ENCODE results near the gene FABP7. TPM values are rescaled to one million over a fixed set of nuclear protein-coding genes. Genes with fewer than 3 reads are reported as not detected.

The FABP7 gene
- total RNA-seq, 1 donor from 2014 or later: not detected

DNA sequence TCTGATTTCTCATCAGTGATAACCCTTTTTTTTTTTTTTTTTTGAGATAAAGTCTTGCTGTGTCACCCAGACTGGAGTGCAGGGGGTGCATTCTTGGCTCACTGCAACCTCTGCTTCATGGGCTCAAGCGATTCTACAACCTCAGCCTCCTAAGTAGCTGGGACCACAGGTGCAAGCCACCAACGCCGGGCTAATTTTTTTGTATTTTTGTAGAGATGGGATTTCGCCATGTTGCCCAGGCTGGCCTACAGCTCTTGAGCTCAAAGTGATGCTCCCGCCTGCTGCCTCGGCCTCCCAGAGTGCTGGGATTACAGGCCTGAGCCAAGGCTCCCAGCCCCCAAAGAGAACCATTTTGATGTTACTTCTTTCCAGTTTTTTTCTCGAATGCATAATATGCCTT is 2.2 kb downstream of the FABP7 start:
- no peak for DNase-seq (ENCODE audit: extremely low spot score, unreplicated experiment)
- H3K27ac Mint-ChIP-seq (ENCODE audit: unreplicated experiment): no peak overlapping the region
- H3K4me1 Mint-ChIP-seq (ENCODE audit: unreplicated experiment): no peaks in the 10 kb centered on the region
- no peak overlapping the region for H3K4me3 Mint-ChIP-seq (ENCODE audit: unreplicated experiment)
- H3K9me3 Mint-ChIP-seq (ENCODE audit: unreplicated experiment): no peaks in the 10 kb centered on the region
- peaks cover 63% of the 10 kb centered on the region for H3K27me3 Mint-ChIP-seq (ENCODE audit: unreplicated experiment)
- no peaks in the 10 kb centered on the region for H3K36me3 Mint-ChIP-seq (ENCODE audit: unreplicated experiment)
- TF ChIP-seq, protein P1, sequence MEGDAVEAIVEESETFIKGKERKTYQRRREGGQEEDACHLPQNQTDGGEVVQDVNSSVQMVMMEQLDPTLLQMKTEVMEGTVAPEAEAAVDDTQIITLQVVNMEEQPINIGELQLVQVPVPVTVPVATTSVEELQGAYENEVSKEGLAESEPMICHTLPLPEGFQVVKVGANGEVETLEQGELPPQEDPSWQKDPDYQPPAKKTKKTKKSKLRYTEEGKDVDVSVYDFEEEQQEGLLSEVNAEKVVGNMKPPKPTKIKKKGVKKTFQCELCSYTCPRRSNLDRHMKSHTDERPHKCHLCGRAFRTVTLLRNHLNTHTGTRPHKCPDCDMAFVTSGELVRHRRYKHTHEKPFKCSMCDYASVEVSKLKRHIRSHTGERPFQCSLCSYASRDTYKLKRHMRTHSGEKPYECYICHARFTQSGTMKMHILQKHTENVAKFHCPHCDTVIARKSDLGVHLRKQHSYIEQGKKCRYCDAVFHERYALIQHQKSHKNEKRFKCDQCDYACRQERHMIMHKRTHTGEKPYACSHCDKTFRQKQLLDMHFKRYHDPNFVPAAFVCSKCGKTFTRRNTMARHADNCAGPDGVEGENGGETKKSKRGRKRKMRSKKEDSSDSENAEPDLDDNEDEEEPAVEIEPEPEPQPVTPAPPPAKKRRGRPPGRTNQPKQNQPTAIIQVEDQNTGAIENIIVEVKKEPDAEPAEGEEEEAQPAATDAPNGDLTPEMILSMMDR (IDR thresholded peaks at IDR 0.05): no peak

DNA sequence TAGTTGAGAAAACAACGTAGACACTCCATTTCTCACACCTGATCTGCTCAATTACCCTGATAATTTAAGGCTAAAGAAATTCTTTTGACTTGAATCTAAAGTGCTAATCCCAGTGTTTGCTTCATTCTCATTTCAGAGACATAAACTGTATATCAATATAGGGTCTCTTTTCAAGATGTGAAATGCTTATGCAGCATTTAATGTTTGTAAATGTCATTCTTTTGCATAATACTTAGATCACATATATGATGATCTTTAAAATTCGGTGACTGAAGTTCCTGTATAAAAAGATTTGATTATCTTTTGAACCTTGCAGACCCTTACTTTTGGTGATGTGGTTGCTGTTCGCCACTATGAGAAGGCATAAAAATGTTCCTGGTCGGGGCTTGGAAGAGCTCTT is 3.9 kb downstream of the FABP7 start:
- Mint-ChIP-seq H3K36me3 (ENCODE audit: unreplicated experiment) (no peaks in the 10 kb centered on the region), H3K4me3 (ENCODE audit: unreplicated experiment) (no peak overlapping the region), H3K27me3 (ENCODE audit: unreplicated experiment) (peaks cover 66% of the 10 kb centered on the region), H3K4me1 (ENCODE audit: unreplicated experiment) (peaks cover 9% of the 10 kb centered on the region), H3K27ac (ENCODE audit: unreplicated experiment) (no peak overlapping the region), H3K9me3 (ENCODE audit: unreplicated experiment) (no peaks in the 10 kb centered on the region)
- TF ChIP-seq, protein P1 (IDR thresholded peaks at IDR 0.05): no peak
- DNase-seq (ENCODE audit: extremely low spot score, unreplicated experiment): no peak

DNA sequence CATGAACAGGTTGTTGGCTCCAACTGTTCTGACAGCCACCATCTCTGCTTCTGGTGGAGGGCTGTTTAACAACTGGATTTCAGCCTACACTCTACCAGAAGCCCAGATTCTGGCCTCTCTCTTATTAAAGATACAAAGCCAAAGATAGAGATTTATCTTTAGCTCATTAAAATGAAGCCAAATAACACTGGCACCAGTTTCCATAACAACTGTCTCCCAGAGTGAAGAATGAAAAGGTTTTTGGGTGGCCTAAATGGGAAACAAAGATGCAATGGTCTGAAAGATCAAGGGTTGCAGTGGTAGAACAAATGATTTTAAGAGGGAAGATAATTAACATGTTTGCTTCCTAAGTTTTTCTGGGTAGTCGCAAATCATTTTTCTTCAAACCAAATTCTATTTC is 6.4 kb downstream of the FABP7 start:
- Mint-ChIP-seq H3K9me3 (ENCODE audit: unreplicated experiment) (no peaks in the 10 kb centered on the region), H3K4me3 (ENCODE audit: unreplicated experiment) (no peak overlapping the region), H3K4me1 (ENCODE audit: unreplicated experiment) (peaks cover 23% of the 10 kb centered on the region), H3K27ac (ENCODE audit: unreplicated experiment) (no peak overlapping the region), H3K27me3 (ENCODE audit: unreplicated experiment) (peaks cover 44% of the 10 kb centered on the region), H3K36me3 (ENCODE audit: unreplicated experiment) (no peaks in the 10 kb centered on the region)
- TF ChIP-seq, protein P1 (IDR thresholded peaks at IDR 0.05): no peak
- DNase-seq (ENCODE audit: extremely low spot score, unreplicated experiment): no peak

DNA sequence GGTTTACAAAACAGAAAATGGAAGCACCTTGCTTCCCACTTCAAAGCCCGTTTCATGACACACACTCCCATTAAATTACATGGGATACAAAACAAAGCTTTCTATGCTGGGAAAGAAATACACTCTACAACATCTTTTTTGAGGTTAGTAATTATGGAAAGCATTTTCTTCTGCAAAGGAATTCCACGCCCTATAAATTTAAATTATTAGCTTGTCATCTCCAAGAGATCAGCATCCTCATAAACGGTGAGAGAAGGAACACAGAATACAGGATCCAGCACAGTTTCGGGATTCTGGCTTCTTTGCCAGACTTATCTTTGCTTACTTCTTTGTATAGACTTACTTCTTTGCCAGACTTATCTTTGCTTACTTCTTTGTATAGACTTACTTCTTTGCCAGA is 8.2 kb downstream of the FABP7 start:
- Mint-ChIP-seq H3K36me3 (ENCODE audit: unreplicated experiment) (no peaks in the 10 kb centered on the region), H3K9me3 (ENCODE audit: unreplicated experiment) (no peaks in the 10 kb centered on the region), H3K27me3 (ENCODE audit: unreplicated experiment) (peaks cover 30% of the 10 kb centered on the region), H3K4me1 (ENCODE audit: unreplicated experiment) (peaks cover 27% of the 10 kb centered on the region), H3K4me3 (ENCODE audit: unreplicated experiment) (no peak overlapping the region), H3K27ac (ENCODE audit: unreplicated experiment) (no peak overlapping the region)
- TF ChIP-seq, protein P1 (IDR thresholded peaks at IDR 0.05): no peak
- no peak for DNase-seq (ENCODE audit: extremely low spot score, unreplicated experiment)

DNA sequence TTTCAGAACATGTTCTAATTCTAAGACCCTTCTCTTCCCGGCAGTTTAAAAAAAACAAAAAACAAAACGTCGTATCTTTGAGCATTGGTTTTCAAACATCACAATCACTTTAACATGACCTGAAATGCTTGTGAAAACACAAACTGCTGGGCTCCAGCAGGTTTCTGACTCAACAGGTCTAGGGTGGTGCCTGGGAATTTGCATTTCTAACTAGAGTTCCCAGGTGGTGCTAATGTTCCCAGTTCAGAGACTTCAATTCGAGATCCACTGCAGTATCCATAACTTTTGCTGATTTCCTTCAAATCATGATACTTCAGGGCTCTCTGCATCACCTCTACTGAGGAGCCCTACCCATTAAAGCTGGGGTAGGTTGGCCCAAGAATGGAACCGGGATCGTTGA is 8.7 kb downstream of the FABP7 start:
- Mint-ChIP-seq H3K27ac (ENCODE audit: unreplicated experiment) (no peak overlapping the region), H3K4me3 (ENCODE audit: unreplicated experiment) (peak overlapping the region; percentile 14), H3K4me1 (ENCODE audit: unreplicated experiment) (peaks cover 27% of the 10 kb centered on the region), H3K9me3 (ENCODE audit: unreplicated experiment) (no peaks in the 10 kb centered on the region), H3K27me3 (ENCODE audit: unreplicated experiment) (peaks cover 29% of the 10 kb centered on the region), H3K36me3 (ENCODE audit: unreplicated experiment) (no peaks in the 10 kb centered on the region)
- TF ChIP-seq, protein P1 (IDR thresholded peaks at IDR 0.05): no peak
- no peak for DNase-seq (ENCODE audit: extremely low spot score, unreplicated experiment)

Data from osteocyte (in vitro differentiated cells).